ENCODE results near the gene GID4. TPM values are rescaled to one million over a fixed set of nuclear protein-coding genes. Genes with fewer than 3 reads are reported as not detected.

The GID4 gene
- total RNA-seq, 4 donors from 2014 or later: 40.1 to 46.4 (median 41.4) TPM

- in situ Hi-C loops (cut with MboI; ENCODE audit: low sequenced_read_pairs in 4 of 4) (loop anchor here (25.0 kb wide), 2 partner anchors 106 to 156 kb away; no protein-coding TSS in a partner anchor), intact Hi-C loops (cut with DNase I; ENCODE audit: low total_unique reads) (no loop called here)
- Histone ChIP-seq H3K4me1 (peaks cover 31 to 35% of the 10 kb centered on the region in 2 donors), H3K9me3 (no peaks in the 10 kb centered on the region), H3K27ac (peak overlapping the region in 1 of 4 donors; percentile 87), H3K4me3 (no peak overlapping the region), H3K36me3 (peaks cover 3 to 26% of the 10 kb centered on the region in 2 donors), H3K27me3 (no peaks in the 10 kb centered on the region)
- ATAC-seq: no peak
- TF ChIP-seq POLR2A (IDR thresholded peaks at IDR 0.05) (no peak), CTCF (IDR thresholded peaks at IDR 0.05 in 4 of 5, conservative IDR thresholded peaks at IDR 0.05 in 1 of 5) (no peak)
- DNase-seq: no peak
Measured at GRCh38 chr17:18042983-18043382, 3.8 kb downstream of the GID4 start.

- H3K27ac ChIP-seq: no peak overlapping the region
- H3K27me3 ChIP-seq: no peaks in the 10 kb centered on the region
- in situ Hi-C loops (cut with MboI; ENCODE audit: low sequenced_read_pairs in 4 of 4) (loop anchor here (25.0 kb wide), 2 partner anchors 106 to 156 kb away; no protein-coding TSS in a partner anchor), intact Hi-C loops (cut with DNase I; ENCODE audit: low total_unique reads) (no loop called here)
- TF ChIP-seq CTCF (IDR thresholded peaks at IDR 0.05 in 4 of 5, conservative IDR thresholded peaks at IDR 0.05 in 1 of 5) (no peak), POLR2A (IDR thresholded peaks at IDR 0.05) (no peak)
- ATAC-seq (no peak), DNase-seq (no peak)
- H3K9me3 ChIP-seq: no peaks in the 10 kb centered on the region
- H3K4me3 ChIP-seq: no peak overlapping the region
- H3K4me1 ChIP-seq: peaks cover 26 to 30% of the 10 kb centered on the region in 2 donors
- H3K36me3 ChIP-seq: peaks cover 3 to 26% of the 10 kb centered on the region in 2 donors
Measured at GRCh38 chr17:18043491-18043890, 4.3 kb downstream of the GID4 start.

GRCh38 chr17:18044609-18045008 lies 5.4 kb downstream of the GID4 start:
- DNase-seq (no peak), ATAC-seq (no peak)
- Histone ChIP-seq H3K4me3 (no peak overlapping the region), H3K9me3 (no peaks in the 10 kb centered on the region), H3K4me1 (peaks cover 25 to 28% of the 10 kb centered on the region in 2 donors), H3K36me3 (peaks cover 3 to 26% of the 10 kb centered on the region in 2 donors), H3K27me3 (no peaks in the 10 kb centered on the region), H3K27ac (no peak overlapping the region)
- in situ Hi-C loops (cut with MboI; ENCODE audit: low sequenced_read_pairs in 4 of 4): loop anchor here (25.0 kb wide), 2 partner anchors 107 to 157 kb away; no protein-coding TSS in a partner anchor
- TF ChIP-seq POLR2A (IDR thresholded peaks at IDR 0.05): no peak
- intact Hi-C loops (cut with DNase I; ENCODE audit: low total_unique reads): no loop called here

- H3K27ac ChIP-seq: no peak overlapping the region
- DNase-seq (no peak), ATAC-seq (no peak)
- H3K4me3 ChIP-seq: no peak overlapping the region
- no peaks in the 10 kb centered on the region for H3K27me3 ChIP-seq
- intact Hi-C loops (cut with DNase I; ENCODE audit: low total_unique reads) (no loop called here), in situ Hi-C loops (cut with MboI; ENCODE audit: low sequenced_read_pairs in 4 of 4) (loop anchor here (25.0 kb wide), 2 partner anchors 109 to 159 kb away; no protein-coding TSS in a partner anchor)
- H3K36me3 ChIP-seq: peaks cover 3 to 26% of the 10 kb centered on the region in 2 donors
- TF ChIP-seq POLR2A (IDR thresholded peaks at IDR 0.05) (no peak), CTCF (IDR thresholded peaks at IDR 0.05 in 4 of 5, conservative IDR thresholded peaks at IDR 0.05 in 1 of 5) (no peak)
- no peaks in the 10 kb centered on the region for H3K9me3 ChIP-seq
- H3K4me1 ChIP-seq: peaks cover 20% of the 10 kb centered on the region in 2 donors
Measured at GRCh38 chr17:18045691-18046350, 6.6 kb downstream of the GID4 start.

- H3K9me3 ChIP-seq: no peaks in the 10 kb centered on the region
- peaks cover 0 to 43% of the 10 kb centered on the region in 2 donors for H3K36me3 ChIP-seq
- H3K27me3 ChIP-seq: no peaks in the 10 kb centered on the region
- DNase-seq (no peak), ATAC-seq (no peak)
- intact Hi-C loops (cut with DNase I; ENCODE audit: low total_unique reads): no loop called here
- in situ Hi-C loops (cut with MboI; ENCODE audit: low sequenced_read_pairs in 4 of 4): no loop called here
- H3K4me3 ChIP-seq: no peak overlapping the region
- H3K4me1 ChIP-seq: no peaks in the 10 kb centered on the region
- no peak overlapping the region for H3K27ac ChIP-seq
- no peak for TF ChIP-seq POLR2A (IDR thresholded peaks at IDR 0.05)
- TF ChIP-seq CTCF (IDR thresholded peaks at IDR 0.05 in 4 of 5, conservative IDR thresholded peaks at IDR 0.05 in 1 of 5): no peak
Measured at GRCh38 chr17:18055597-18055996, 16.4 kb downstream of the GID4 start.
